ENCODE data around the gene MEX3D. TPM values are rescaled to one million over a fixed set of nuclear protein-coding genes. Genes with fewer than 3 reads are reported as not detected.
A peak's percentile ranks its signal among the peaks of the same experiment; 100 is the strongest.

The MEX3D gene
- polyA plus RNA-seq, 1 experiment = 5.4 TPM

- POLR2A ChIA-PET = interaction anchor here (0.6 kb wide), 2 partner anchors 24 to 488 kb away, joined by 4 to 6 read pairs; no protein-coding TSS in a partner anchor
- CTCF ChIA-PET = interaction anchor here (0.6 to 1.6 kb wide), 8 partner anchors 13 to 205 kb away, joined by 3 to 7 read pairs (median 3); no protein-coding TSS in a partner anchor
- H3K36me3 ChIP-seq (ENCODE audit: control insufficient read depth, insufficient read depth, low read length) = peaks cover 4% of the 10 kb centered on the region; the same call in 1 of the 2 replicates
- H3K4me3 ChIP-seq (ENCODE audit: low read depth, low read length) = peak overlapping the region; percentile 95
- H3K27me3 ChIP-seq (ENCODE audit: control insufficient read depth, insufficient read depth, low read length) = no peaks in the 10 kb centered on the region
- no peak for DNase-seq (ENCODE audit: low read depth)
- peak; percentile 62 for TF ChIP-seq CTCF (IDR thresholded peaks at IDR 0.05; ENCODE audit: insufficient read depth, low read depth, low read length)
These were observed 22.7 kb upstream of the MEX3D start for GRCh38 chr19:1590641-1591397.

GRCh38 chr19:1587872-1588271, 19.7 kb upstream of the MEX3D start:
- TF ChIP-seq CTCF (IDR thresholded peaks at IDR 0.05; ENCODE audit: insufficient read depth, low read depth, low read length) = no peak
- Histone ChIP-seq H3K27me3 (ENCODE audit: control insufficient read depth, insufficient read depth, low read length) (no peaks in the 10 kb centered on the region), H3K4me3 (ENCODE audit: low read depth, low read length) (no peak overlapping the region), H3K36me3 (ENCODE audit: control insufficient read depth, insufficient read depth, low read length) (peaks cover 9% of the 10 kb centered on the region)
- ChIA-PET POLR2A (interaction anchor here (0.6 kb wide), 1 partner anchor 78 kb away, joined by 9 read pairs; no protein-coding TSS in a partner anchor), CTCF (interaction anchor here (0.5 to 2.8 kb wide), 5 partner anchors 10 to 1717 kb away, joined by 3 to 10 read pairs (median 3); no protein-coding TSS in a partner anchor)
- DNase-seq (ENCODE audit: low read depth) = no peak

- no peak for DNase-seq (ENCODE audit: low read depth)
- no peaks in the 10 kb centered on the region for H3K27me3 ChIP-seq (ENCODE audit: control insufficient read depth, insufficient read depth, low read length)
- no peak for TF ChIP-seq CTCF (IDR thresholded peaks at IDR 0.05; ENCODE audit: insufficient read depth, low read depth, low read length)
- ChIA-PET CTCF (no interaction called here), POLR2A (no interaction called here)
- no peak overlapping the region for H3K4me3 ChIP-seq (ENCODE audit: low read depth, low read length)
- H3K36me3 ChIP-seq (ENCODE audit: control insufficient read depth, insufficient read depth, low read length) = peaks cover 23% of the 10 kb centered on the region
These were observed 17.1 kb upstream of the MEX3D start for GRCh38 chr19:1585243-1585580.

- POLR2A ChIA-PET = no interaction called here
- no peak for TF ChIP-seq CTCF (IDR thresholded peaks at IDR 0.05; ENCODE audit: insufficient read depth, low read depth, low read length)
These were observed 16.5 kb upstream of the MEX3D start for GRCh38 chr19:1584500-1585242.

GRCh38 chr19:1582201-1582600, 14.1 kb upstream of the MEX3D start:
- TF ChIP-seq CTCF (IDR thresholded peaks at IDR 0.05; ENCODE audit: insufficient read depth, low read depth, low read length) = no peak
- Histone ChIP-seq H3K36me3 (ENCODE audit: control insufficient read depth, insufficient read depth, low read length) (peaks cover 33% of the 10 kb centered on the region), H3K27me3 (ENCODE audit: control insufficient read depth, insufficient read depth, low read length) (no peaks in the 10 kb centered on the region), H3K4me3 (ENCODE audit: low read depth, low read length) (no peak overlapping the region)
- POLR2A ChIA-PET = no interaction called here
- CTCF ChIA-PET = no interaction called here
- no peak for DNase-seq (ENCODE audit: low read depth)

More at GRCh38 chr19:1584500-1585242, 16.5 kb upstream of the MEX3D start:
- DNase-seq (ENCODE audit: low read depth) = no peak
- CTCF ChIA-PET = interaction anchor here (1.2 to 1.7 kb wide), 2 partner anchors 10 to 38 kb away, joined by 5 to 7 read pairs; no protein-coding TSS in a partner anchor
- Histone ChIP-seq H3K4me3 (ENCODE audit: low read depth, low read length) (no peak overlapping the region), H3K27me3 (ENCODE audit: control insufficient read depth, insufficient read depth, low read length) (no peaks in the 10 kb centered on the region), H3K36me3 (ENCODE audit: control insufficient read depth, insufficient read depth, low read length) (peaks cover 25% of the 10 kb centered on the region)
